Ramos (cell line): ENCODE data around the gene IFT122.

Experiments used
- in situ Hi-C: fragments of 300-500 bp; cut with MboI; formaldehyde crosslinking; loops from one replicate; pipeline ENCODE4 v1.14.3; 2022; ENCODE audit warnings: low sequenced_read_pairs; ENCODE audit not compliant: unreplicated experiment

The IFT122 gene

DNA sequence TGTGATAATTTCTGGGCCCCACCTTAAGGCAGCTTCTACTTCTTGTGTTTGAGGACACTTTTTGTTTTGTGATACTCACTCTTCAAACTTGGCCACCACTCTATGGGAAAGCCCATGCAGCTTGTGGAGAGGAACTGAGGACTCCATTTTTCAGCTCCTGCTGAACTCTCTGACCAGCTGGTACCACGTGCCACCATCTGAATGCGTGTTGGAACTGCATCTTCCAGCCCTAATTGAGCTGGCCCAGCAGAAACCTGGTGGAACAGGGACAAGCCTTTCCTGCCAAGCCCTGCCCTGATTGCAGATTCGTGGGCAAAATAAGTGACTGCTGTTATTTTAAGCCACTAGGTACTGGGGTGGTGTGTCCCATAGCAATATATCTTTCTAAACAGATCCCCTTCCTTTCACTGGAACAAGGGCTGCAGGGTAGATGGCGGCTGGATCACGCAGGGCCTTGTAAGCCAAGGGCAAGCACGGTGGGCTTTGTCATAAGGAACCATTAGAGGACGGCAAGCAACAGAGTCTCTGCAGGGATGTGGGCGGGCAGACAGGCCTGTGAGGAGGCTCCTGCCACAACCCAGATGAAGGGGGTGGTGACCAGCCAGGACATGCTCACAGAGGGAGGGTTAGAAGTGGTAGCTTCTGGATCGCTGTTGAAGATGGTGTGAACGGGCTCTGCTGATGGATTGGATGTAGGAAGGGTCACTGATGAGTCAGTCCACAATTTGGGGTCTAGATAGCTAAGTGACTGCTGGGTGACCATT lies 112.4 kb downstream of the IFT122 start:
- in situ Hi-C loops = no loop called here

DNA sequence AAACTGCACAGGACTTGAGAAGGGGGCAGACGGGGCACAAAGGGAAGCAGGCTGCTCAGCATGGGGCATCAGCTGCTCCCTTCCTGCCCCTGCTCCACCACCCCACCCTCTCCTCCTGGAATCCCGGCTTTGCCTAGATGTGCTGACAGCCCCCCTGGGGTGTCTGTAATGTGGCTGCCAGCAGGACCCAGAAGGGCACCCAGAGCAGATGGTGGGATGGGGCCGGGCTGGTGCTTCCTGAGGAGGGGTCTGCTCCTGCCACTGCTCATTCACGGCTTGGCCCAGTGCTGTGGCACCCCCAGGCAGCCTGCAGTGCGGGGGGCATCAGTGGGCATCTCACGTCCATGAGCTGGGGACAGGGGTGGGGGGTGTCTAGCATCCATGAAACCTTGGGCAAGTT lies 113.1 kb downstream of the IFT122 start:
- in situ Hi-C loops = no loop called here

GRCh38 chr3:129553719-129554118 lies 113.7 kb downstream of the IFT122 start:
- in situ Hi-C loops = no loop called here

GRCh38 chr3:129554356-129555152 lies 114.5 kb downstream of the IFT122 start:
- in situ Hi-C loops = no loop called here

GRCh38 chr3:129555153-129555550 lies 115.1 kb downstream of the IFT122 start:
- in situ Hi-C loops = no loop called here

- in situ Hi-C loops = no loop called here
Measured at GRCh38 chr3:129555616-129556357, 115.8 kb downstream of the IFT122 start.

DNA sequence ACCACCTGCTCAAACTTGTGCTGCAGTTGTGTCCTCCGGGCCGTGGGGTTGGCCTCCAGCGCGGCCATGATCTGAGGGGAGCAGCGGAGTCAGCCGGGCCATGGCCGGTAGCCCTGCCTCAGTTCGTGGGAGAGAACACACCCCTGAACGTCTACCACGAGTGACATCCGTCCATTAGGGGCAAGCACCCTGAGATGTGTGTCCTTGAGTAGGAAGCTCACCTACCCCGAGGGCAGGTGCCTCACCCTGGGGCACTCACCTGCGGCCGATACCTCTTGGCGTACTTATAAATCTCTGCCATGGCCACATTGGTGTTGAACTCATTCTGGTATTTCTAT lies 116.3 kb downstream of the IFT122 start:
- in situ Hi-C loops = no loop called here

GRCh38 chr3:129556890-129557547 lies 117.0 kb downstream of the IFT122 start:
- in situ Hi-C loops = no loop called here

DNA sequence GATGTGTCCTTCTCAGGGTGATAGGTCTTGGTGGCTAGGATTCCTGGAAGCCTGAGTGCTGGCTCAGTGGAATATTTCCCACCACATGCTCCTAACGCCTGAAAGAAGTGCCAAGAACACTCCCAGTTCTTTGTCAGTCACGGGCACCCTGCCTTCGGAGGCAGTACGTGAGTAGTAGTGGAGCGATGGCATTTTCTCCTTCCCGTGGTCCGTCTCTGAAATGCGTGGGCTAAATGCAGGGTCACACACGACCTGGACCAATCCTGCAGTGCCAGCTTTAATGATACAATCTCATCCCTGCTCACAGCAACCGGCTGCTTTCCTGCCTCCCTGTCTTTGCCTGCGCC lies 117.5 kb downstream of the IFT122 start:
- in situ Hi-C loops = no loop called here

DNA sequence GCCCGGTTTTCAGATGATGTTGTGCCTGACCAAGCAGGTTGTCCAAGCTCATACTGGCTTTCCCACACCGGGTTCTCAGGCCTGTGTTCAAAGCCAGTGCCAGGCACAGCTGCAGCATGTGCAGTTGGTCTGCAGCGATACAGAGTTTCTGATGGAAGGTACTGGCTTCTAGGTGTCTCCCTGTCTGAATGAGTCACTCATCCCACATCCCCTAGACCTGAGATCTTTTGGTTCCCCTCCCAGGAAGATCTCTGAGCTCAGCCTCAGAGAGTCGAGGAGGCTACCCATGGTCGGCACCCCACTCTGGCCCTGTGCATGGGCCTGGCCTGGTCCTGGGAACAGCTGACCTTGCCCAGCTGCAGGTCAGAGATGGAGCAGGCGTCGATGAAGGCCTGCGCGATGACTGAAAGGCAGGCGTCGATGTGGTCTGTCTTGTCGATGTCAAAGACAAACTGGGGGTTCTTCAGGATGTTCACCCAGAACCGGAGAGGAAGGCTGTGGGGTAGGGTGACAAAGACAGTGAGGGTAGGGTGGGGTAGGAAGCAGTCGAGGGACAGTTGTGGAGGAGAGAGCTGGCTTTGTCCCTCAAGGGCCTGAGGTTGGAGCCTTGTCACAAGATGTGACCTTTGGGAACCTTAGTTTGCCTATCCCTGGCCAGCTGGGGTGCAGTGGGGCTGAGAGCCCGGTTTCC lies 118.2 kb downstream of the IFT122 start:
- in situ Hi-C loops = no loop called here

GRCh38 chr3:129558772-129559564 lies 118.9 kb downstream of the IFT122 start:
- in situ Hi-C loops = no loop called here

- in situ Hi-C loops = no loop called here
Measured at GRCh38 chr3:129559565-129560079, 119.6 kb downstream of the IFT122 start.

GRCh38 chr3:129560269-129560787 lies 120.3 kb downstream of the IFT122 start:
- in situ Hi-C loops = no loop called here

DNA sequence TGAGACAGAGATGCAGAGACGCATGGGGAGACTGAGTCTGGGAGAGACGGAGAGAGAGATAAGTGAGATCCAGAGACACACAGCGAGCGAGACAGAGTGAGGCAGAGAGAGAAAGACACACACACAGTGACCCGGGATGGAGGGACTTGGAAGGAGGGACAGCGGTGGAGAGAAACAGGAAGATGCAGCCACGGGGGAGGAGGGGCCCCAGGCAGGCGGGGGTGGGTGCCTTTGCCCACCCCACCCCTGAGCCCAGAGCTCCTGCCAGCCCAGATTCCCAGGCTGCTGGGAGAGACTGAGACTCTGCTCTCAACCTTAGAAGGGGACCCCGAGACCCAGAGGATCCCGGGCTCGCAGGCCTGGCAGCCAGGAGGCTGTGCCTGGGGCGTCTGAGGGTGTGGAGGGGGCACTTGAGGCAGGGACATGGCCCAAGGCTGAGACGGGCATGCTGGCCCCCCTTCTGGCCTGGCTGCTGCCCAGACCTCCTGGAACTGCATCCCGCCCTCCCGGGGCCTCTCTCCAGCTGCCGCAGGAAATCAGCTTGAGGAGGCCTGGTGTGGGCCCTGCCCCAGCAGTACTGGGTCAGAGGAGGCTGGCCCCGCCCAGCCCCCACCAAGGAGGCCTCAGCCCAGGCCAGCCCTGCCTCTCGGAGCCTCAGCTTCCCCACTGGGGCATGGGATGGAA lies 121.0 kb downstream of the IFT122 start:
- in situ Hi-C loops = no loop called here

DNA sequence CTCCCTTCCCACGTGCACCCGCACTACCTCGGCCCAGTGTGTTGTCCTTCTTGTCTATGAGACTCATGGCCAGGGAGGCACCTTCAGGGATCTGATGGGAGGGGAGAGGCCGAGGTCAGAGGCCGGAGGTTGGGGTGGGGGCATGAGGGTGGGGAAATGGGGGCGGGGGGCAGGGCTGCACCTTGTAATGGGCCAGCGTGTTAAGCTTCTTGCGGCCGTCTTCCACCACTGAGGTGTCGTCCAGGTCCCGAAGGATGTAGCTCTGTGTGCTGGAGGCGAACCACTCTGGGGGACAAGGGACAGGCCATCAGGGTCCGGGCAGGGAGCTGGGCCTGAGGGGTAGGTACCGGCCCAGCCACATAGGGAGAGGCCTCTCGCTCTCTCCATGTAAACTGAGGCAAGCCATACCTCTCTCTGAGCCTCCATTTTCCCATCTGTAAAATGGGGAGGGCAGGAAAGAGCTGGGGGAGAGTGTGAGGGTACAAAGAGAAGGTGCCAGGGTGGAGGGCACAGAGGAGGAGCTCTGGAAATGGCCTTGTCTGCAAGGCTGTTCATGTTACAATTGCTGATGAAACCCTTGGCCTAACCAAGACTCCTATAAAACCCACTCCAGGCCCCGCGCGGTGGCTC lies 121.7 kb downstream of the IFT122 start:
- in situ Hi-C loops = no loop called here

DNA sequence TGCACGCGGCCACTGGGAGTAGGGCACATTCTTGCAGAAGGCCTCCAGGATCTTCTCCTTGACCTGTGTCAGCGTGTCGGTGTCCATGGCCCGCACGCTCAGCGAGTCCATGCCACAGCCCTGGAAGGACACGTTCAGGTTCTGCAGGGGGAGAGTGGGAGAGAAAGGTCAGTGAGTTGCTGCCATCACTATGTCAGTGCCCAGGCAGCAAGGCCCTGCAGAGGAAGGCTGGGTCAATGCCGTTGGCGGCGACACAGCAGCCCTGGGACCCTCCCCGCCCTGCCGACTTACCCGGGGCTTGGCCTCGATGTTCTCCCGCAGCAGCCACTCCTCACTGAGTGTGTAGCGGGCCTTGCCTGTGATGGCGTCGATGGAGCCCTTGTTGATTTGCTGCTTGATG lies 122.8 kb downstream of the IFT122 start:
- in situ Hi-C loops = no loop called here

- in situ Hi-C loops = no loop called here
Measured at GRCh38 chr3:129563332-129563731, 123.3 kb downstream of the IFT122 start.
